ENCODE measurements around the gene PRR20G.

GRCh38 chr3:127324913-127325628 is 37.2 kb upstream of the PRR20G start:
- TF ChIP-seq POLR2A (IDR thresholded peaks at IDR 0.05) (no peak), CTCF (IDR thresholded peaks at IDR 0.05) (no peak), POLR2AphosphoS5 (IDR thresholded peaks at IDR 0.05) (no peak)

All from stomach (tissue), 4 donors.